Pulmonary artery endothelial cell (primary cell): ENCODE results near the gene GABRR2. TPM values are rescaled to one million over a fixed set of nuclear protein-coding genes. Genes with fewer than 3 reads are reported as not detected.
A peak's percentile ranks its signal among the peaks of the same experiment; 100 is the strongest.

Experiments used
- DNase-seq: peaks from one replicate; pipeline ENCODE4 v3.0.0-alpha.2; 2011; ENCODE audit warnings: low read depth, low spot score
- total RNA-seq: library from RNA; depleted of rRNA; stranded (reverse); fragments of >200 nt; gene quantifications from 2 replicates; pipeline ENCODE4 v1.2.3, GENCODE V29; 2014

The GABRR2 gene
- 0.40 and 0.46 TPM in 2 replicates for total RNA-seq

- no peak for DNase-seq
These were observed at the start of gene GABRR2 for GRCh38 chr6:89315249-89315885. TSS of gene GABRR2 (minus strand) at chr6:89315299. CDS start at chr6:89315165, 134 bp downstream.

- DNase-seq: no peak
These were observed 49.5 kb upstream of the GABRR2 start for GRCh38 chr6:89364586-89364985.

GRCh38 chr6:89361171-89361570 is 46.1 kb upstream of the GABRR2 start:
- no peak for DNase-seq

- no peak for DNase-seq
These were observed 45.4 kb upstream of the GABRR2 start for GRCh38 chr6:89360415-89360999.

GRCh38 chr6:89359561-89359960 is 44.5 kb upstream of the GABRR2 start:
- DNase-seq: no peak

GRCh38 chr6:89357390-89357789 is 42.3 kb upstream of the GABRR2 start:
- no peak for DNase-seq

- DNase-seq: no peak
These were observed 41.6 kb upstream of the GABRR2 start for GRCh38 chr6:89356642-89357170.

GRCh38 chr6:89355511-89356194 is 40.6 kb upstream of the GABRR2 start:
- no peak for DNase-seq

GRCh38 chr6:89353702-89354392 is 38.7 kb upstream of the GABRR2 start:
- no peak for DNase-seq

- DNase-seq: no peak
These were observed 38.0 kb upstream of the GABRR2 start for GRCh38 chr6:89353118-89353556.

- peak; percentile 83 for DNase-seq
These were observed 37.4 kb upstream of the GABRR2 start, which contains the start of gene UBE2J1 for GRCh38 chr6:89352278-89353117. TSS of gene UBE2J1 (minus strand) at chr6:89352722. CDS start at chr6:89352569, 153 bp downstream.

- no peak for DNase-seq
These were observed 36.7 kb upstream of the GABRR2 start for GRCh38 chr6:89351671-89352277.

GRCh38 chr6:89350281-89350966 is 35.3 kb upstream of the GABRR2 start:
- DNase-seq: peak; percentile 77

GRCh38 chr6:89348372-89348771 is 33.3 kb upstream of the GABRR2 start:
- no peak for DNase-seq

- no peak for DNase-seq
These were observed 32.7 kb upstream of the GABRR2 start for GRCh38 chr6:89347825-89348224.

GRCh38 chr6:89346433-89346832 is 31.3 kb upstream of the GABRR2 start:
- no peak for DNase-seq

- DNase-seq: no peak
These were observed 24.5 kb upstream of the GABRR2 start for GRCh38 chr6:89339565-89339964.

- DNase-seq: no peak
These were observed 20.1 kb upstream of the GABRR2 start for GRCh38 chr6:89335164-89335563.

GRCh38 chr6:89330910-89331309 is 15.8 kb upstream of the GABRR2 start:
- DNase-seq: no peak

GRCh38 chr6:89328976-89329375 is 13.9 kb upstream of the GABRR2 start:
- no peak for DNase-seq
